Measurements from ENCODE around the gene ZDHHC24. TPM values are rescaled to one million over a fixed set of nuclear protein-coding genes. Genes with fewer than 3 reads are reported as not detected.
"Not testable (repeated sequence)": the region's sequence is repeated elsewhere in the genome, so short reads cannot be mapped to it uniquely, and the experiment has no call there.

Gene ZDHHC24
- polyA plus RNA-seq, 1 experiment = 11.9 TPM

GRCh38 chr11:66548774-66549630, 3.2 kb upstream of the ZDHHC24 start:
- POLR2A ChIA-PET = no interaction called here
- TF ChIP-seq CTCF (IDR thresholded peaks at IDR 0.05; ENCODE audit: insufficient read depth, low read depth, low read length) = no peak
- no peak for DNase-seq (ENCODE audit: low read depth)

GRCh38 chr11:66548041-66548440, 2.2 kb upstream of the ZDHHC24 start:
- peaks cover 12% of the 10 kb centered on the region for H3K27me3 ChIP-seq (ENCODE audit: control insufficient read depth, insufficient read depth, low read length)
- ChIA-PET POLR2A (no interaction called here), CTCF (no interaction called here)
- H3K4me3 ChIP-seq (ENCODE audit: low read depth, low read length) = no peak overlapping the region
- H3K36me3 ChIP-seq (ENCODE audit: control insufficient read depth, insufficient read depth, low read length) = no peaks in the 10 kb centered on the region
- no peak for TF ChIP-seq CTCF (IDR thresholded peaks at IDR 0.05; ENCODE audit: insufficient read depth, low read depth, low read length)
- DNase-seq (ENCODE audit: low read depth) = no peak

More at GRCh38 chr11:66548774-66549630, 3.2 kb upstream of the ZDHHC24 start:
- Histone ChIP-seq H3K4me3 (ENCODE audit: low read depth, low read length) (no peak overlapping the region), H3K36me3 (ENCODE audit: control insufficient read depth, insufficient read depth, low read length) (no peaks in the 10 kb centered on the region), H3K27me3 (ENCODE audit: control insufficient read depth, insufficient read depth, low read length) (peaks cover 12% of the 10 kb centered on the region)
- CTCF ChIA-PET = no interaction called here

- DNase-seq (ENCODE audit: low read depth) = no peak
- Histone ChIP-seq H3K36me3 (ENCODE audit: control insufficient read depth, insufficient read depth, low read length) (no peaks in the 10 kb centered on the region), H3K4me3 (ENCODE audit: low read depth, low read length) (no peak overlapping the region), H3K27me3 (ENCODE audit: control insufficient read depth, insufficient read depth, low read length) (peaks cover 12% of the 10 kb centered on the region)
- TF ChIP-seq CTCF (IDR thresholded peaks at IDR 0.05; ENCODE audit: insufficient read depth, low read depth, low read length) = no peak
- POLR2A ChIA-PET = no interaction called here
- CTCF ChIA-PET = no interaction called here
Observed at GRCh38 chr11:66547662-66548009, 1.8 kb upstream of the ZDHHC24 start.

- peaks cover 12% of the 10 kb centered on the region for H3K27me3 ChIP-seq (ENCODE audit: control insufficient read depth, insufficient read depth, low read length)
- DNase-seq (ENCODE audit: low read depth) = no peak
- ChIA-PET CTCF (interaction anchor here (1.0 to 1.6 kb wide), 5 partner anchors 16 to 131 kb away, joined by 3 to 6 read pairs (median 4); partner anchors contain the start of genes CCDC87, CCS and CTSF), POLR2A (no interaction called here)
- H3K4me3 ChIP-seq (ENCODE audit: low read depth, low read length) = no peak overlapping the region
- H3K36me3 ChIP-seq (ENCODE audit: control insufficient read depth, insufficient read depth, low read length) = peaks cover 1% of the 10 kb centered on the region; the same call in 1 of the 2 replicates
- no peak for TF ChIP-seq CTCF (IDR thresholded peaks at IDR 0.05; ENCODE audit: insufficient read depth, low read depth, low read length)
Observed at GRCh38 chr11:66546966-66547661, 1.3 kb upstream of the ZDHHC24 start.

GRCh38 chr11:66546368-66546965, 619 bp upstream of the ZDHHC24 start, which contains the start of gene ACTN3:
TSS of gene ACTN3 (plus strand) at chr11:66546903. CDS start at chr11:66546938, 35 bp downstream.
- H3K4me3 ChIP-seq (ENCODE audit: low read depth, low read length) = peak within 1 kb of the TSS; percentile 79
- POLR2A ChIA-PET = no interaction called here
- DNase-seq (ENCODE audit: low read depth) = no peak
- peaks cover 12% of the 10 kb centered on the region for H3K27me3 ChIP-seq (ENCODE audit: control insufficient read depth, insufficient read depth, low read length)
- TF ChIP-seq CTCF (IDR thresholded peaks at IDR 0.05; ENCODE audit: insufficient read depth, low read depth, low read length) = no peak
- CTCF ChIA-PET = interaction anchor here (1.0 to 1.6 kb wide), 6 partner anchors 17 to 132 kb away, joined by 3 to 6 read pairs (median 4); partner anchors contain the start of genes CCDC87, CCS and CTSF
- peaks cover 1% of the 10 kb centered on the region for H3K36me3 ChIP-seq (ENCODE audit: control insufficient read depth, insufficient read depth, low read length)

GRCh38 chr11:66544952-66545351, 896 bp downstream of the ZDHHC24 start:
- POLR2A ChIA-PET; H3K36me3 ChIP-seq (ENCODE audit: control insufficient read depth, insufficient read depth, low read length); DNase-seq (ENCODE audit: low read depth); H3K27me3 ChIP-seq (ENCODE audit: control insufficient read depth, insufficient read depth, low read length): not testable (repeated sequence)
- peak overlapping the region; percentile 79 for H3K4me3 ChIP-seq (ENCODE audit: low read depth, low read length)
- CTCF ChIA-PET = interaction anchor here (1.5 kb wide), 1 partner anchor 12 kb away, joined by 4 read pairs; no protein-coding TSS in a partner anchor
